ENCODE data around the gene PRKAR2A.
"Not testable (repeated sequence)": the region's sequence is repeated elsewhere in the genome, so short reads cannot be mapped to it uniquely, and the experiment has no call there.

The PRKAR2A gene

DNA sequence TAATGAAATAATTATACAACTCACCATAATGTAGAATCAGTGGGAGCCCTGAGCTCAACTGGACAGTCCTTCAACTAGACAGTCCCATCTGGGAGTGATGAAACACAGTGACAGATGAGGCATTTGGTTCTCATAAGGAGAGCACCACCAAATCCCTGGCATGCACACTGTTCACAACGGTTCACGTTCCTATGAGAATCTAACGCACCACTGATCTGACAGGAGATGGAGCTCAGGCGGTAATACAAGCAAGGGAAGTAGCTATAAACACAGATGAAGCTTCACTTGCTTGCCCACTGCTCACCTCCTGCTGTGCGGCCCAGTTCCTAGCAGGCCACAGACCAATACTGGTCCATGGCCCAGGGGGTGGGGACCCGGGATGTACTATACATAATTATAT is 17.0 kb downstream of the PRKAR2A start:
- TF ChIP-seq, protein P1, sequence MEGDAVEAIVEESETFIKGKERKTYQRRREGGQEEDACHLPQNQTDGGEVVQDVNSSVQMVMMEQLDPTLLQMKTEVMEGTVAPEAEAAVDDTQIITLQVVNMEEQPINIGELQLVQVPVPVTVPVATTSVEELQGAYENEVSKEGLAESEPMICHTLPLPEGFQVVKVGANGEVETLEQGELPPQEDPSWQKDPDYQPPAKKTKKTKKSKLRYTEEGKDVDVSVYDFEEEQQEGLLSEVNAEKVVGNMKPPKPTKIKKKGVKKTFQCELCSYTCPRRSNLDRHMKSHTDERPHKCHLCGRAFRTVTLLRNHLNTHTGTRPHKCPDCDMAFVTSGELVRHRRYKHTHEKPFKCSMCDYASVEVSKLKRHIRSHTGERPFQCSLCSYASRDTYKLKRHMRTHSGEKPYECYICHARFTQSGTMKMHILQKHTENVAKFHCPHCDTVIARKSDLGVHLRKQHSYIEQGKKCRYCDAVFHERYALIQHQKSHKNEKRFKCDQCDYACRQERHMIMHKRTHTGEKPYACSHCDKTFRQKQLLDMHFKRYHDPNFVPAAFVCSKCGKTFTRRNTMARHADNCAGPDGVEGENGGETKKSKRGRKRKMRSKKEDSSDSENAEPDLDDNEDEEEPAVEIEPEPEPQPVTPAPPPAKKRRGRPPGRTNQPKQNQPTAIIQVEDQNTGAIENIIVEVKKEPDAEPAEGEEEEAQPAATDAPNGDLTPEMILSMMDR (IDR thresholded peaks at IDR 0.05; ENCODE audit: extremely low read depth, insufficient read depth, missing control alignments) = no peak
- in situ Hi-C loops (cut with MboI; ENCODE audit: low pct_unique_long_range_greater_than_20kb, low sequenced_read_pairs, unreplicated experiment) = no loop called here
- DNase-seq (ENCODE audit: low spot score) = no peak

- in situ Hi-C loops (cut with MboI; ENCODE audit: low pct_unique_long_range_greater_than_20kb, low sequenced_read_pairs, unreplicated experiment); DNase-seq (ENCODE audit: low spot score): not testable (repeated sequence)
These were observed 18.1 kb downstream of the PRKAR2A start for GRCh38 chr3:48829525-48829924.

DNA sequence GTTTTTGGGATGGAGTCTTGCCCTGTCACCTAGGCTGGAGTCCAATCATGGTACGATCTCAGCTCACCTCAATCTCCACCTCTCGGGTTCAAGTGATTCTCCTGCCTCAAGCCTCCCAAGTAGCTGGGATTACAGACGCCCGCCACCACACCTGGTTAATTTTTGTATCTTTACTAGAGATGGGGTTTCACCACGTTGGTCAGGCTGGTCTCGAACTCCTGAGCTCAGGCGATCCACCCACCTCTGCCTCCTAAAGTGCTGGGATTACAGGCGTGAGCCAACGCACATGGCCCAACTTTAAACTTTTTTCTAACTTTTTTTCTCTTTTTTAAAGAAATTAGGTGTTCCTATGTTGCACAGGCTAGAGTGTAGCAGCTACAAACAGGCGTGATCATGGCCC is 19.8 kb downstream of the PRKAR2A start:
- in situ Hi-C loops (cut with MboI; ENCODE audit: low pct_unique_long_range_greater_than_20kb, low sequenced_read_pairs, unreplicated experiment); DNase-seq (ENCODE audit: low spot score): not testable (repeated sequence)

GRCh38 chr3:48826451-48826850 is 21.2 kb downstream of the PRKAR2A start:
- no peak for DNase-seq (ENCODE audit: low spot score)
- in situ Hi-C loops (cut with MboI; ENCODE audit: low pct_unique_long_range_greater_than_20kb, low sequenced_read_pairs, unreplicated experiment) = no loop called here

DNA sequence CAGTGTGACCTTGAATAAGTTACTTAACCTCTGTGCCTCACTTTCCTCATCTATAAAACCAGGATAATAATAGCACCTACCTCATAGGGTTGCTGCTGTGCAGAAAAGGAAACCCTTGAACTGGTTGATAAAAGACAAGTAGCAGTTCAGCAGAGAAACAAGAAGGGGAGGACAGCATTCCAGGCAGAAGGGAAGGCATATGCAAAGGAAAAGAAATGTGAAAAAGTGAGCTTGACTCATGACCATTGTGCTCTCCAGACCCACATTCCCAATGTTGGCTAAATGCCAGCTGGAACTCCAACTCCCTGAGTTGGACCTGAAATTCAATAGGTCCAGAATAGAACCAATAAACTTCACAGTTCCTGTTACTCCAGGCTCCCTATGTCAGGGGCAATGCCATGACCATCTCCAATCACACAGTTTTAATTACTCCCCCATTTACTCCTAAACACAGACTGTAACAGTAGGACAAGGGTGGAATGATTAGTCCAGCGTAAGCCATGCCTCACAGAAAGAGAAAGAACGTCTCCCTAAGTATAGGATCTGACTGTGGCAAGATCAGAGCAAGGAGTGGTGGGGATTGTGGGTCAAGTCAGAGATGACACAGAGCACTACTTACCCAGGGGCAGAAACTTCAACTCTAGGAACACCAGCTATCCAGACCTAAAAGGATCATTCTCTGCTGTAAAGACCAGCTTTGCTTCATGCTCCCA is 26.9 kb downstream of the PRKAR2A start:
- no peak for DNase-seq (ENCODE audit: low spot score)
- in situ Hi-C loops (cut with MboI; ENCODE audit: low pct_unique_long_range_greater_than_20kb, low sequenced_read_pairs, unreplicated experiment) = no loop called here
- TF ChIP-seq, protein P1 (IDR thresholded peaks at IDR 0.05; ENCODE audit: extremely low read depth, insufficient read depth, missing control alignments) = no peak

More at GRCh38 chr3:48826451-48826850, 21.2 kb downstream of the PRKAR2A start:
- TF ChIP-seq, protein P1 (IDR thresholded peaks at IDR 0.05; ENCODE audit: extremely low read depth, insufficient read depth, missing control alignments) = no peak

DNA sequence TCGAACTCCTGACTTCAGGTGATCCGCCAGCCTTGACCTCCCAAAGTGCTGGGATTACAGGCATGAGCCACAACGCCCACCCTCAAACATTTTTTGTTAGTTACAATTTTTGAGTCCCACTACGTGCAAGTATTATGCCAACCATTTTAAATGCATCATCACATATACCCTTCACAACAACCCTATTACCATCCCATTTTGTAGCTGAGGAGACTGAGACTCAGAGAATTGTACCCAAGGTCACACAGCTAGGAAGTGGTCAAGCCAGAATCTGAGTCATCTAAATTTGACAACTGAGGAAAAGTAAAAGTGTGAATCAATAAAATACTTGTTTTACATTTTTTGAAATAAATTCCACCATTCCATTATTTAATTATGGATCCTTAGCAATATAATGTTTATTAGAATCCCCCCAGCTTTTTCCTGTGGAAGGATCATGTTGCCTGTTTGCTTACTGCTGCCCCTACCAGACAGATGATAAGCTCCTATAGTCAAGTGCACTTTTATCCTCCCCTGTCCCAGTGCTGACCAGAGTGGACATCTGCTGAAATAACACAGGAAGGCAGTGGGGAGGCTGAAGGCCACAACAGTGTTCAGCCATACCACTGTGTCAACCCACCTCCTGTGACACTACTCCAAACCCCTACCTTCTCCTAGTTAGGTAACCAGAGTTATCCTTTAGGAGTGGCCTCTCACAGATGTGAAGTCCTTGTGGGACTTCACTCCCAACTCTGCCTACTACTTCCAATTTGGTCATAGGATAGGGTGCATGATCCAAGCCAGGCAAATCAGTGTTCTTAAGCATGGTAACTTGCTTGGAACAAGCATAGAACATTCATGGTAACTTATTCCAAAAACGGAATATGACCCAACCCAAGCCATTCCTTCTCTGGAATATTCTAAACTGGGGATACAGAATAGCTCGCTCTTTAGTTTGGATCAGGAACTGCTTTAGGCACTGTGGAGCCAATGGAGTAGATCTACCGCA is 28.1 kb downstream of the PRKAR2A start:
- in situ Hi-C loops (cut with MboI; ENCODE audit: low pct_unique_long_range_greater_than_20kb, low sequenced_read_pairs, unreplicated experiment) = no loop called here
- TF ChIP-seq, protein P1 (IDR thresholded peaks at IDR 0.05; ENCODE audit: extremely low read depth, insufficient read depth, missing control alignments) = no peak
- no peak for DNase-seq (ENCODE audit: low spot score)

DNA sequence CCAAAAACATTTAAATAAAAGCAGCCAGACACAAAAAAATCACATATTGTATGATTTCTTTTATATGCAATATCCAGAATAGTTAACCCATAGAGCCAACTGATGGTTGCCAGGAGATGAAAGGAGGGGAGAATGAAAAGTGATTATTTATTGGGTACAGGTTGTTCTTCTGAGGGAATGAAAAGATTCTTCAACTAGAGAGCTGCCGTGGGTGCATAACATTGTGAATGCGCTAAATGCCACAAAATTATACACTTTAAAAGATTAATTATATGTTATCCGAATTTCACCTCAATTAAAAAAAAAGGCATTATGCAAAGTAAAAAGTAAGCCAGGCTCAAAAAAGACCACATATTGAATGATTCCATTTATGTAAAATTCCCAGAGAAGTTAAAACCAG is 36.1 kb downstream of the PRKAR2A start:
- in situ Hi-C loops (cut with MboI; ENCODE audit: low pct_unique_long_range_greater_than_20kb, low sequenced_read_pairs, unreplicated experiment) = no loop called here
- DNase-seq (ENCODE audit: low spot score) = no peak
- TF ChIP-seq, protein P1 (IDR thresholded peaks at IDR 0.05; ENCODE audit: extremely low read depth, insufficient read depth, missing control alignments) = no peak
